ENCODE data around the gene LHFPL2.

The LHFPL2 gene

DNA sequence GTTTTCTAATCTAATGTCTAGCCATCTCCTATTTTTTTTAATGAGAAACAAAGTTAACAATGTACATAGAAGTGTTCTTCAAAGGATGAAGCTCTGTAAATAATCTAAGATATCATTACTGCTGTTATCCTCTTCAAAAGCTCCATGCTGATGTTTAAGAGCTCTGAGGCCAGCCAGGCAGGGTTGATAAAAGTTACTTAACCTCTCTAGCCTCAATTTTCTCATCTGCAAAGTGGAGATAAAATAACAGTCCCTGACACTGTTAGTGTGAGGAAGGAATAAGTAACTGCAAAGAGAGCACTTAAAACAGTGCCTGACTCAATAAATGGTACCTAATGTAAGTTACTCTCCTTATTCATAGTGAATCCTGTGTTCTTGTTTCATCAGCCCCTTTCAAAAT lies 60.1 kb downstream of the LHFPL2 start:
- in situ Hi-C loops (cut with MboI; ENCODE audit: low sequenced_read_pairs) = no loop called here
- peaks cover 16% of the 10 kb centered on the region for H3K4me1 ChIP-seq

GRCh38 chr5:78587775-78588291 lies 60.7 kb downstream of the LHFPL2 start:
- peaks cover 16% of the 10 kb centered on the region for H3K4me1 ChIP-seq

More for the DNA sequence above, 60.1 kb downstream of the LHFPL2 start:
- no peaks in the 10 kb centered on the region for H3K27me3 ChIP-seq (ENCODE audit: low read depth)
- 0 out of 2 replicates have a peak, but pooled peaks cover 3% of the 10 kb centered on the region for H3K36me3 ChIP-seq (replicated peaks)
- no peak overlapping the region for H3K4me3 ChIP-seq
- peaks cover 2% of the 10 kb centered on the region; the same call in 1 of the 2 replicates for H3K9me3 ChIP-seq
- DNase-seq (ENCODE audit: low spot score in 2 of 2) = no peak

GRCh38 chr5:78587081-78587774 lies 61.3 kb downstream of the LHFPL2 start:
- H3K27me3 ChIP-seq (ENCODE audit: low read depth) = no peaks in the 10 kb centered on the region
- peak in 1 of 2 experiments; percentile 20 for DNase-seq (ENCODE audit: low spot score in 2 of 2)
- in situ Hi-C loops (cut with MboI; ENCODE audit: low sequenced_read_pairs) = no loop called here
- H3K9me3 ChIP-seq = peaks cover 2% of the 10 kb centered on the region; the same call in 1 of the 2 replicates
- H3K4me1 ChIP-seq = peaks cover 16% of the 10 kb centered on the region
- no peak overlapping the region for H3K4me3 ChIP-seq
- H3K36me3 ChIP-seq (replicated peaks) = 0 out of 2 replicates have a peak, but pooled peaks cover 3% of the 10 kb centered on the region

More at GRCh38 chr5:78587775-78588291, 60.7 kb downstream of the LHFPL2 start:
- Histone ChIP-seq H3K27me3 (ENCODE audit: low read depth) (no peaks in the 10 kb centered on the region), H3K9me3 (peaks cover 2% of the 10 kb centered on the region; the same call in 1 of the 2 replicates), H3K4me3 (no peak overlapping the region), H3K36me3 (replicated peaks) (0 out of 2 replicates have a peak, but pooled peaks cover 3% of the 10 kb centered on the region)
- no peak for DNase-seq (ENCODE audit: low spot score in 2 of 2)
- in situ Hi-C loops (cut with MboI; ENCODE audit: low sequenced_read_pairs) = no loop called here

GRCh38 chr5:78586251-78586650 lies 62.3 kb downstream of the LHFPL2 start:
- no peaks in the 10 kb centered on the region for H3K27me3 ChIP-seq (ENCODE audit: low read depth)
- H3K4me1 ChIP-seq = peaks cover 7% of the 10 kb centered on the region
- H3K9me3 ChIP-seq = peaks cover 2% of the 10 kb centered on the region; the same call in 1 of the 2 replicates
- DNase-seq (ENCODE audit: low spot score in 2 of 2) = no peak
- in situ Hi-C loops (cut with MboI; ENCODE audit: low sequenced_read_pairs) = no loop called here
- no peak overlapping the region for H3K4me3 ChIP-seq
- 0 out of 2 replicates have a peak, but pooled peaks cover 3% of the 10 kb centered on the region for H3K36me3 ChIP-seq (replicated peaks)

- H3K4me1 ChIP-seq = peaks cover 3% of the 10 kb centered on the region; the same call in 1 of the 2 replicates
- no peak for DNase-seq (ENCODE audit: low spot score in 2 of 2)
Measured at GRCh38 chr5:78578015-78578414, 70.6 kb downstream of the LHFPL2 start.

DNA sequence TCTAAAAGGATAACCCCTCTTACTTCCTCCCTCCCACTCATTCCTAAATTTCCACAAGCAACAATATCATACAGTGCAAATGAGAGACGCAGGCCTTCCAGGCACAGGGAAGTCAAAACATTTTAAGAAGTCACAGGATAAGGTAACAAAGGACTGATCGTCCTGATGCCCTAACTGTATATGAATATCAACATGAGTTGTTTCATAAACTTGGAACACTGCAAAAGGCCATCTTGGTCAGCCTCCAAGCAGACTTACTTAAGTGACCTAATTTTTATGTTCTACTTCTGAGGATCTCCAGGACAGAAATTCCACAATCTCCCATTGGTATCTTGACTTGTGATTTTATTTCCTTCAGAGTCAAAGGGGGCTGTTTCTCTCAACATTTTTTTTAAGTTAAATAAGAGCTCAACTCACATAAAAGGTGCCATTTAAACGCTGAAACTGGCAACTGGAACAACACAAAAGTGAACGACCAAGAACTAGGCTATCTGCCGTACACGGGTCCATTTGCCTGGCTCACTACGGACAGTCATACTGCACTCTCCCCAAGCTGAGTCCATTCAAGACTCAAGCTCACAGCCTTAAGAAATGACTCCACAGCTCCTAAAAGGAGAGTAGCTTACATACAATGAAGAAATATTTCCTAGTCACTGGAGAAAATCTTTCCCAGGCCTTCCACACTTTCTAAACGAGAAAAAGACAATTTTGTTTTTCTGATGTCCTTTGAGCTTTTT lies 71.3 kb downstream of the LHFPL2 start:
- in situ Hi-C loops (cut with MboI; ENCODE audit: low sequenced_read_pairs) = no loop called here
- Histone ChIP-seq H3K4me1 (peaks cover 3% of the 10 kb centered on the region; the same call in 1 of the 2 replicates), H3K27me3 (ENCODE audit: low read depth) (no peaks in the 10 kb centered on the region), H3K9me3 (no peaks in the 10 kb centered on the region), H3K4me3 (no peak overlapping the region), H3K36me3 (replicated peaks) (no peaks in the 10 kb centered on the region)
- no peak for DNase-seq (ENCODE audit: low spot score in 2 of 2)

More at GRCh38 chr5:78578015-78578414, 70.6 kb downstream of the LHFPL2 start:
- Histone ChIP-seq H3K36me3 (replicated peaks) (no peaks in the 10 kb centered on the region), H3K9me3 (no peaks in the 10 kb centered on the region), H3K4me3 (no peak overlapping the region), H3K27me3 (ENCODE audit: low read depth) (no peaks in the 10 kb centered on the region)
- in situ Hi-C loops (cut with MboI; ENCODE audit: low sequenced_read_pairs) = no loop called here

DNA sequence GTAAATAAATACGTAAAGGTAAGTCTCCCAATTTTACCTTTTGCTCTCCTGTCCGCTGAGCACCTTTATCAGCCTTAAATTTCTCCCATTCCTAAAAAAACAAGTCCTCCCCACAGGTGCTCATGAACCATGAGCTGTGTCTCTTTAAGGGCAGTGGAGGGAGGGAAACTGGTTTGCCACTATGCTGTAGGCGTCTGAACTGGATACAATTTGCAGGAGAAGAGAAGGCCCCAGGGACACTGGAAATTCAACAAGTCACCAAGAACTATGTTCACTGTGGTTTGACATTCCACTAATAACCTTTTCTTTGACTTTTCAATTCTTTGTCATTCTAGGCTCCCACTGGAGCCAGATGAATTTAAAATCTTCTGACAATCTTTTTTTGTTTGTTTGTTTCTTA lies 72.2 kb downstream of the LHFPL2 start:
- H3K27me3 ChIP-seq (ENCODE audit: low read depth) = no peaks in the 10 kb centered on the region
- H3K9me3 ChIP-seq = no peaks in the 10 kb centered on the region
- in situ Hi-C loops (cut with MboI; ENCODE audit: low sequenced_read_pairs) = no loop called here
- peaks cover 3% of the 10 kb centered on the region; the same call in 1 of the 2 replicates for H3K4me1 ChIP-seq
- no peak overlapping the region for H3K4me3 ChIP-seq
- no peaks in the 10 kb centered on the region for H3K36me3 ChIP-seq (replicated peaks)
- no peak for DNase-seq (ENCODE audit: low spot score in 2 of 2)

DNA sequence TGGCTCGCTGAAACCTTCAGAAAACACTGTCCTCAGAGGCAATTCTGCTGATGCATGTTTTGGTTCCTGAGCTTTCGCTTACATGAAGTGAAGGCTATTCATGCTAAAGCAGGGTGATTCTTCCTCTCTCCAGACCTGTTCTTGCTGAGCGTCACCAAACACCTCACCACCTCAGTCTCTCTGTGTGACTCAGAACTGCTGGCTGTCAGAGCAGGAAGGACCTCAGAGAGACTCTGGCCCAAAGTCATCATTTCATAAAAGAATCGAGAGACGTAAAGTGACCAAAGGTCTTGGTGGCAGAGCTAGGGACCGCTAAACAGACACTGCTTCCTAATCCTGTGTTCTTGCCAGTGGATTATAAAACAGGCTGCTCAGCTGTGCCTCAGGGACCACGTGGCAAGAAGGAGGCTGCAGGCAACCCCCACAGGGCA lies 73.8 kb downstream of the LHFPL2 start:
- no peaks in the 10 kb centered on the region for H3K9me3 ChIP-seq
- H3K4me3 ChIP-seq = no peak overlapping the region
- in situ Hi-C loops (cut with MboI; ENCODE audit: low sequenced_read_pairs) = no loop called here
- DNase-seq (ENCODE audit: low spot score in 2 of 2) = no peak
- H3K4me1 ChIP-seq = peaks cover 4% of the 10 kb centered on the region; the same call in 1 of the 2 replicates
- H3K36me3 ChIP-seq (replicated peaks) = no peaks in the 10 kb centered on the region
- H3K27me3 ChIP-seq (ENCODE audit: low read depth) = no peaks in the 10 kb centered on the region

GRCh38 chr5:78574131-78574673 lies 74.4 kb downstream of the LHFPL2 start:
- Histone ChIP-seq H3K4me3 (no peak overlapping the region), H3K9me3 (no peaks in the 10 kb centered on the region), H3K4me1 (peaks cover 10% of the 10 kb centered on the region), H3K36me3 (replicated peaks) (no peaks in the 10 kb centered on the region), H3K27me3 (ENCODE audit: low read depth) (no peaks in the 10 kb centered on the region)
- in situ Hi-C loops (cut with MboI; ENCODE audit: low sequenced_read_pairs) = no loop called here
- DNase-seq (ENCODE audit: low spot score in 2 of 2) = no peak

DNA sequence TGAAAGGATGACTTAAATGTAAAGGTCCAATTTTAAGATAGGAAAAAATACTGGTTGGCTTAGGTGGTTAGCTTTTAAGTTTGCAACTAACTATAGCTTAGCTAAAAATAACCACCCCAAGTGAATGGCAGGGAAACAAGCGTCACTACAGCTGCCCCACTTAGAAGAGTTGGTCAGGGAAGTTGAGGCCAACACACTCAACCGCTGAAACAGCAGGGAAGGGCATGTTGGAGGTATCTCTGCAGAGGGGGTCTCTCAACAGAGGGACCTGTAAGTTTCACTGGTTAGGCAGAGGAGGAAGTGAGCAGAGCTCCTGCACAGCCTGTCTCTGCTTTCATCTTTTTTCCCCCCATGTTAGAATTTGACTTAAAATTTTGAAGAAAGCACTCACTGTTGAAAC lies 75.3 kb downstream of the LHFPL2 start:
- H3K36me3 ChIP-seq (replicated peaks) = no peaks in the 10 kb centered on the region
- H3K4me3 ChIP-seq = no peak overlapping the region
- no peaks in the 10 kb centered on the region for H3K9me3 ChIP-seq
- in situ Hi-C loops (cut with MboI; ENCODE audit: low sequenced_read_pairs) = no loop called here
- DNase-seq (ENCODE audit: low spot score in 2 of 2) = no peak
- H3K27me3 ChIP-seq (ENCODE audit: low read depth) = no peaks in the 10 kb centered on the region
- H3K4me1 ChIP-seq = peaks cover 9% of the 10 kb centered on the region

- Histone ChIP-seq H3K4me3 (no peak overlapping the region), H3K27me3 (ENCODE audit: low read depth) (no peaks in the 10 kb centered on the region), H3K9me3 (no peaks in the 10 kb centered on the region), H3K36me3 (replicated peaks) (no peaks in the 10 kb centered on the region), H3K4me1 (peaks cover 8% of the 10 kb centered on the region)
- no peak for DNase-seq (ENCODE audit: low spot score in 2 of 2)
- in situ Hi-C loops (cut with MboI; ENCODE audit: low sequenced_read_pairs) = no loop called here
Measured at GRCh38 chr5:78570646-78571045, 77.9 kb downstream of the LHFPL2 start.

GRCh38 chr5:78569441-78569840 lies 79.1 kb downstream of the LHFPL2 start:
- H3K36me3 ChIP-seq (replicated peaks) = no peaks in the 10 kb centered on the region; the same call in 1 of the 2 replicates
- H3K27me3 ChIP-seq (ENCODE audit: low read depth) = no peaks in the 10 kb centered on the region
- in situ Hi-C loops (cut with MboI; ENCODE audit: low sequenced_read_pairs) = no loop called here
- H3K4me1 ChIP-seq = peaks cover 8% of the 10 kb centered on the region
- no peak overlapping the region for H3K4me3 ChIP-seq
- H3K9me3 ChIP-seq = no peaks in the 10 kb centered on the region
- DNase-seq (ENCODE audit: low spot score in 2 of 2) = peak in 1 of 2 experiments; percentile 69

GRCh38 chr5:78568676-78569075 lies 79.9 kb downstream of the LHFPL2 start:
- no peaks in the 10 kb centered on the region for H3K9me3 ChIP-seq
- no peaks in the 10 kb centered on the region for H3K27me3 ChIP-seq (ENCODE audit: low read depth)
- in situ Hi-C loops (cut with MboI; ENCODE audit: low sequenced_read_pairs) = no loop called here
- no peaks in the 10 kb centered on the region; the same call in 1 of the 2 replicates for H3K36me3 ChIP-seq (replicated peaks)
- H3K4me3 ChIP-seq = no peak overlapping the region
- DNase-seq (ENCODE audit: low spot score in 2 of 2) = no peak
- peaks cover 8% of the 10 kb centered on the region for H3K4me1 ChIP-seq

Measured in HAP-1 (cell line).